ENCODE data around the gene PRR14L.
"Not testable (repeated sequence)": the region's sequence is repeated elsewhere in the genome, so short reads cannot be mapped to it uniquely, and the experiment has no call there.

The PRR14L gene

DNA sequence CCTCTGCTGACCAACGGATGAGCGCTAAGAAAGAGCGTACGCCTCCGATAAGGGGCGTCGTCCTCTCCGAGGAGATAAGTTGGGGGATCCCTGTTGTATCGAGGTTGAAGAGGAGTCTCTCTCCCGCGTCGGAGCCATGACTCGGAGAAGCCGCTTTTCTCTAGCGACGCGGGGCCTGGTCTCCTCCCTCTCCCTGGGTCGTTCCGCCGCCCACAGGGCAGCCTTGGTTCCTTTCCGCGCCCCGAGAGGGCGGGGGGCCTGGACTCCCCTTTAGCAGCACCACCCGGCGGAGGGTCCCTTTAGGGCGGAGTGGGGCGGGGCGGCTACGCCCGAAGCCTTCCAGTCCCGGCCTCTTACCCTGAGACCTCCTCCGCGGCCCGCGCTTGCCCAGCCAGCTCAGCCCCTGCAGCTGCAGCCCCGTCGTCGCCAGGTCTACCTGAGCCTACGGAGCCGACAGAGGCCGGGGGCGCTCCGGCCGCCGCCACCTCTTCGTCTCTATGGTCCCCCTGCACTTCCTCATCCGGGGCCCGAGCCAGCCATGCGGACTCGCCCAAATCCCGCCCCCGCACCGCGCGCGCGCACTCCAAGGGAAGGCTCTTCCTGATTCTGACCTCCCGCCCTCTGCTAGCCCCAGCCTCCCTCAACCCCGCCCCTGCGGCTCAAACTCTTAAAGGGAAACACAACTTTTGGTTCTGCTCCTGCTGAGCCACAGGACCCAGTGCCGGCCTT is at the start of gene PRR14L:
Gene PRR14L (minus strand): TSS at position 497 of the 729 bp plus-strand sequence. CDS start 11,272 bp downstream, outside the sequence.
- DNase-seq, result peak; percentile 86

DNA sequence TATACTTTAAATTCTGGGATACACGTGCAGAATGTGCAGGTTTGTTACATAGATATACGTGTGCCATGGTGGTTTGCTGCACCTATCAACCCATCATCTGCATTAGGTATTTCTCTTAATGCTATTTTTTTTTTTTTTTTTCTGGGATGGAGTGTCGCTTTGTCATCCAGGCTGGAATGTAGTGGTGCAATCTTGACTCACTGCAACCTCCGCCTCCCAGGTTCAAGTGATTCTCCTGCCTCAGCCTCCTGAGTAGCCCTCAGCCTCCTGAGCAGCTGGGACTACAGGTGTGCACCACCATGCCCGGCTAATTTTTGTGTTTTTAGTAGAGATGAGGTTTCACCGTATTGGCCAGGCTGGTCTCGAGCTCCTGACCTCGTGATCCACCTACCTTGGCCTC is 49.4 kb upstream of the PRR14L start:
- not testable (repeated sequence) for DNase-seq

GRCh38 chr22:31790240-31790639 is 40.3 kb upstream of the PRR14L start:
- DNase-seq, result no peak

GRCh38 chr22:31789803-31790202 is 39.9 kb upstream of the PRR14L start:
- no peak for DNase-seq

- DNase-seq, result no peak
Measured at GRCh38 chr22:31776231-31776630, 26.3 kb upstream of the PRR14L start.

GRCh38 chr22:31773416-31773815 is 23.5 kb upstream of the PRR14L start:
- DNase-seq, result no peak

GRCh38 chr22:31768422-31769059 is 18.6 kb upstream of the PRR14L start:
- DNase-seq, result no peak

GRCh38 chr22:31764785-31765184 is 14.9 kb upstream of the PRR14L start:
- DNase-seq, result no peak

GRCh38 chr22:31758860-31759259 is 8.9 kb upstream of the PRR14L start:
- not testable (repeated sequence) for DNase-seq

- no peak for DNase-seq
Measured at GRCh38 chr22:31757265-31757664, 7.3 kb upstream of the PRR14L start.

GRCh38 chr22:31754813-31755212 is 4.9 kb upstream of the PRR14L start:
- DNase-seq, result no peak

DNA sequence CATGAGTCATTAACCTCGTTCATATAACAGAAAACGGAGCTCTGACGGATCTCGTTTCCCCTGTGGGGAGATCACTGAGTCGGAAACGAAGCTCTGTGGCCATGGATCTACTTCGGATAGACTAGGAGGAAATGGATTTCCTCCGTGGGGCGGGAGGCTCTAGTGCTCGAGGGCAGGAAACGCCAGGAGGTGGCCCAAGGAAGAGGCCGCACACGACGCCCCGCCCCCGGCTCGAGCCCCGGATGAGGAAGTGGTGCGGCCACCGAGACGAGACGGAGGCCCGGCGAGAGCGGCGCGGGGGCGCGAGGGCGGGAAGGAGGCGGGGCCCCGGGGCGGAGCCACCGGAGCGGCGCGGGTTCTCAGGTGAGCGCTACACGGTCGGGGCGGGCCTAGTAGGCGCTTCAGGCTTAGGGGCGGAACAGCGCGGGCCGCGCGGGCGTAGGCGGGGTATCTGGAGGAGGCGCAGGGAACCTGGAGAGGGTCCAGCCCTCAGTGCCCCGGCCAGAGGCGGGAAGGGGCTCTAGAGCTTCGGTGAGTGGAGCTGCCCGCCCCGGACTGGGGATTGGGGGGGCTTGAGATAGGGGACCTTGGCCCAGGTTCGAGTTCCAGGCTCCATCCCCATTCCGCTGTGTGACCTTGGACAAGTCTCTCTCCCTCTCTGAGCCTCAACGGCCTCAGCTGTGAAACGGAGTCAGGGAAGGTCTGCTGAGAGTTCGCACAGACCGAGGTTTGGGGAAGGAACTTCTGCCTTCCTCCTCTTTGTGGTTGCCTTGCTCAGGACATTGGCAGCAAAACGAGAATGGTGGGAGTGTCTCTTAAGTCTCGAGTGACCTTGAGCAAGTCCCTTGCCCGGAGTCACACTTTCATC is 3.9 kb upstream of the PRR14L start, which contains the start of gene DEPDC5:
Gene DEPDC5 (plus strand): TSS at position 386 of the 868 bp plus-strand sequence. CDS start 903 bp downstream, outside the sequence.
- DNase-seq, result peak; percentile 88

- DNase-seq, result no peak
Measured at GRCh38 chr22:31753005-31753633, 3.2 kb upstream of the PRR14L start.

DNA sequence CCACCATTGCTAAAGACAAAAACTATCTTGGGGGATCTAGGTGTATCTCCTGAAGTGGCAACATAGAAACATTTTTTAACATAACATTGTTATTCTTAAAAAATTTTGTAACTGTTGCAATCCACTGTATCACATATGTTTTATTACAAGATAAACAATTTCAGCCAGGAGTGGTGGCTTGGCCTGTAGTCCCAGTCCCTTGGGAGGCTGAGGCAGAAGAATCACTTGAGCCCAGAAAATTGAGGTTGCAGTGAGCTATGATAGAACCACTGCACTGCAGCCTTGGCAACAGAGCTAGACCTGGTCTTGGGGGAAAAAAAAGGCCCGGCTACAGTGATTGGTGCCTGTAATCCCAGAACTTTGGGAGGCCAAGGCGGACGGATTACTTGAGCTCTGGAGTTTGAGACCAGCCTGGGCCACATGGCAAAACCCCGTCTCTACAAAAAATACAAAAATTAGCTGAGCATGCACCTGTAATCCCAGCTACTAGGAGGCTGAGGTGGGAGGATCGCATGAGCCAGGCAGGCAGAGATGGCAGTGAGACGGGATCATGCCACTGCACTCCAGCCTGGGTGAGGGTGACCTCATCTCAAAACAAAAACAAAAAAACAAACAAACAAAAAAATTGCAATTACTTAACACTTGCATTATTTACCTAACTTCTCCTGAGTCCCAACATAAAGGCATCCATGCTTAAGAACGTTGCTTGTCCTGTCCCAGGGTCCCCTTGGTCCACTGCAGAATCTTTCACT is 2.3 kb upstream of the PRR14L start:
- DNase-seq, result no peak

DNA sequence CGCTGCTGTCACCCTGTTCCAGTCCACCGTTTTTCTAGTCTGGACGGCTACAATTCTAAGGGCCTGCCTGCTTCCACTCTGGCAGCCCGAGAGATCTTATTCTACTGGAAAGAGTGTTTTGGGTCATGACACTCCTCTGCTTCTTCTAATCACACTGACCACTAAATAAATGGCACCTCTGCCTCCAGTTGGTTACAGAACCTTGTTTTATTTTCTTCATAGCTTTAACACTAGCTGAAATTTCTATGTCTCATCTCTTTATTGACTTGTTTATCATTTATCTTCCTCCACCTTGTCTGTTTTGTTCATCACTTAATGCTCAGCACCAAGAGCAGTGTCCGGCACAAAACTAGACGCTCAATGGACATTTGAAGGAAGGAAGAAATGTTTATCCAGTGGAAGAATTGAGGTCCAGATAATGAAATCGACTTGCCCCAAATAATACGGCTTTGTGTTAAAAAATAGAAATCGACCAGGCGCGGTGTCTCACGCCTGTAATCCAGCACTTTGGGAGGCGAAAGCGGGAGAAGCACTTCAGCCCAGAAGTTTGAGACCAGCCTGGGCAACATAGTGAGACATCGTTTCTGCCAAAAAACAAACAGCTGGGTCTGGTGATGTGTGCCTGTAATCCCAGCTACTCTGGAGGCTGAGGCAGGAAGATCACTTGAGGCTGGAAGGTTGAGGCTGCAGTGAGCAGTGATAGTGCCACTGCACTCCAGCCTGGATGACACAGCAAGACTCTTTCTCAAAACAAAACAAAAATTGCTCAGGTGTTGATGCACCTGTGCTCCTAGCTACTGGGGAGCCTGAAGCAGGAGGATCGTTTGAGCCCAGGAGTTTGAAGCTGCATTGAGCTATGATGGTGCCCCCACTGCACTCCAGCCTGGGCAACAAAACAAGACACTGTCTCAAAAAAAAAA is 693 bp upstream of the PRR14L start:
- no peak for DNase-seq

DNA sequence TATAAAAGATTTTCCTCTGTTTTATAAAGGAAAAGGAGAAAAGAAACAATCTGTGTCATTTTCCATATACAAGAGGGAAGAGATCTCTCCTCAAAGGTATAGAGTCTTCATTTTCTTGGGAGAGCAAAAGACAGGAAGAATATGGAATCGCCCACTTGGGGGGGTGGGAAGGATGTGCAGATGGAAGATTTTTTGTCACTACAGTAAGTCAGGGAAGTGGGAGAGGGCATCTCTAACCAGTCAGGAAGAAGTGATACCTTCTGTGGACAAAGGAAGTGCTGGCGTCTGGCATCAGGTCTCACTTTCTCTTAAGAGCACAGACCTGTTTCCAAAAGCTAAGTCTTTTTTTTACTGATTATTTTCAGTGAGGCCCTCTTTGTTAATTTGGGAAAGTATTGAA is 1.4 kb downstream of the PRR14L start:
- no peak for DNase-seq

DNA sequence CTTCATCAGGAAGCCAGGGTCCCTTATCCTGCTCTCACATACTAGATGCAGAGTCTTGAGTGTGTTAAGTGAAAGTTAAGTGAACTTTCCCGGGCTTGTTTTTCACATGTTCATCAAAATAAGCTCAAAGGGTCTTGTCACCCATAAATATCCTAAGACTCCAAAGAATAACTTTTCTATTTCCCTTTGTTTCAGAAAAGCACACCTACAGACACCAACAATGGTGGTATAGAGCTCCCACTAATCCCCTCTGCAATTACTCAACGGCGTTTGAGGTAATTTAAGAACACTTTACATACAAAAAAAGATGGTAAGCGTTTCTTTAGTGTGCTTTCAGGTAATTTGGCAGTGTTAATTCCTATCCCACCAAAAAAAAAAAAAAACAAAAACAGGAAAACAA is 2.5 kb downstream of the PRR14L start:
- DNase-seq, result no peak

DNA sequence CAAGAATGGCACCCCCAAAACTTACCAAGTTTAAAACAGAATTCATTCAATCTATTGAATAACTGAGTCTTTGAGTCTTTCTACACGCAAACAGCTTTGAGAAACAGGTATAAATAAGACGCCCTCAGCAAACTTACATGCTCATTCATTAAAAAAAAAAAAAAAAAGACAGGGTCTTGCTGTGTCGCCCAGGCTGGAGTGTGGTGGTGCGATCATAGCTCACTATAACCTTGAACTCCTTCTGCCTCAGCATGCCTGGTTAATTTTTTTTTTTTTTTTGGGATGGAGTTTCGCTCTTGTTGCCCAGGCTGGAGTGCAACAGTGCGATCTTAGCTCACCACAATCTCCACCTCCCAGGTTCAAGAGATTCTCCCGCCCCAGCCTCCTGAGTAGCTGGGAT is 6.1 kb downstream of the PRR14L start:
- DNase-seq, result no peak

GRCh38 chr22:31742682-31743081 is 7.2 kb downstream of the PRR14L start:
- DNase-seq, result no peak

- no peak for DNase-seq
Measured at GRCh38 chr22:31742115-31742514, 7.8 kb downstream of the PRR14L start.

- not testable (repeated sequence) for DNase-seq
Measured at GRCh38 chr22:31740314-31740713, 9.6 kb downstream of the PRR14L start.

Data from NCI-H1694 treated with DMSO at 0.1 percent for 48 hours (cell line).